Measurements from ENCODE around the gene DGKQ. TPM values are rescaled to one million over a fixed set of nuclear protein-coding genes. Genes with fewer than 3 reads are reported as not detected.
"Not testable (repeated sequence)": the region's sequence is repeated elsewhere in the genome, so short reads cannot be mapped to it uniquely, and the experiment has no call there.

Gene DGKQ
- total and polyA plus RNA-seq, 2 donors (not counting 3 experiments of a cell fraction or from before 2014, with no cell fraction given): 15.8 to 20.2 TPM

GRCh38 chr4:929096-929765 lies 44.1 kb downstream of the DGKQ start:
- H3K27me3 ChIP-seq (ENCODE audit: control insufficient read depth in 2 of 2, insufficient read depth in 2 of 2, low read length in 2 of 2): no peaks in the 10 kb centered on the region
- H3K36me3 ChIP-seq (ENCODE audit: control insufficient read depth in 2 of 2, extremely low read depth in 1 of 2, insufficient read depth in 2 of 2, low read length in 2 of 2): peaks cover 0 to 2% of the 10 kb centered on the region in 2 experiments
- H3K27ac ChIP-seq (ENCODE audit: insufficient read depth, low read depth, low read length): no peak overlapping the region
- H3K9me1 ChIP-seq (replicated peaks; ENCODE audit: control insufficient read depth, extremely low read depth, insufficient read depth, low read length): no peaks in the 10 kb centered on the region
- H2AFZ ChIP-seq (ENCODE audit: low read depth, low read length): no peak overlapping the region
- no peak overlapping the region for H3K9ac ChIP-seq (replicated peaks; ENCODE audit: extremely low read depth, insufficient read depth, low read length)
- DNase-seq (ENCODE audit: low read depth, low spot score) (no peak), FAIRE-seq (no peak)
- intact Hi-C loops (cut with micrococcal nuclease): no loop called here
- dilution Hi-C loops (cut with MboI; ENCODE audit: extremely low pct_ligation_motif_present, low sequenced_read_pairs): no loop called here
- H3K4me2 ChIP-seq (ENCODE audit: insufficient read depth, low read length): no peak overlapping the region
- no peaks in the 10 kb centered on the region for H3K9me3 ChIP-seq (replicated peaks; ENCODE audit: control insufficient read depth, insufficient read depth, low read length)
- H4K20me1 ChIP-seq (replicated peaks; ENCODE audit: control insufficient read depth, extremely low read depth, insufficient read depth, low read length): no peaks in the 10 kb centered on the region
- peaks cover 62% of the 10 kb centered on the region for H3K79me2 ChIP-seq (ENCODE audit: control insufficient read depth, insufficient read depth, low read length)
- H3K4me3 ChIP-seq (replicated peaks in 1 of 3; ENCODE audit: insufficient read depth in 1 of 3, low read depth in 1 of 3, low read length in 3 of 3): no peak overlapping the region
- TF ChIP-seq FOS (IDR thresholded peaks at IDR 0.05; ENCODE audit: borderline replicate concordance, insufficient read depth, low read length) (no peak), POLR2A (IDR thresholded peaks at IDR 0.05; ENCODE audit: low read depth, low read length) (no peak), MAX (IDR thresholded peaks at IDR 0.05; ENCODE audit: insufficient read depth, insufficient read length) (no peak), CTCF (IDR thresholded peaks at IDR 0.05; ENCODE audit: extremely low read depth in 1 of 2, insufficient read depth in 1 of 2, low read depth in 1 of 2, low read length in 2 of 2) (no peak), GATA2 (IDR thresholded peaks at IDR 0.05; ENCODE audit: insufficient read depth, insufficient read length, low read depth, low read length) (no peak), MYC (IDR thresholded peaks at IDR 0.05; ENCODE audit: low read depth, low read length) (no peak), EZH2 (IDR thresholded peaks at IDR 0.05; ENCODE audit: borderline replicate concordance, low read depth, low read length, severe bottlenecking) (no peak), JUN (IDR thresholded peaks at IDR 0.05; ENCODE audit: borderline replicate concordance, insufficient read depth, insufficient read length, low read depth) (no peak), POLR2AphosphoS5 (IDR thresholded peaks at IDR 0.05; ENCODE audit: insufficient read depth, low read depth, low read length) (no peak)
- ChIA-PET POLR2A (no interaction called here), CTCF (interaction anchor here (1.3 kb wide), 1 partner anchor 9 kb away, joined by 3 read pairs; no protein-coding TSS in a partner anchor)
- H3K4me1 ChIP-seq (ENCODE audit: control insufficient read depth, extremely low read depth, insufficient read depth, low read length): peaks cover 9% of the 10 kb centered on the region
- no TSS peak for BruUV-seq (replicated peaks)

DNA sequence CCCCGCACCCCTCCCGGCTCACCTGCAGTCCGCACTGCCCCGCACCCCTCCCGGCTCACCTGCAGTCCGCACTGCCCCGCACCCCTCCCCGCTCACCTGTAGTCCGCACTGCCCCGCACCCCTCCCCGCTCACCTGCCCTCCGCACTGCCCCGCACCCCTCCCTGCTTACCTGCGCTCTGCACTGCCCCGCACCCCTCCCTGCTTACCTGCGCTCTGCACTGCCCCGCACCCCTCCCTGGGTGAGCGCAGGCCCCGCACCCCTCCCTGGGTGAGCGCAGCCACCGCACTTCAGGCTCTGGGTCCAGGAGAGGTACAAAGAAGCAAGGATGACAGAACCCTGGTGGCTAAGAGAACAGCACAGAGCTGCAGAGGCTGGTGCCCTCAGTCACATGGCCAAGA lies 45.8 kb downstream of the DGKQ start:
- H3K9me1 ChIP-seq (replicated peaks; ENCODE audit: control insufficient read depth, extremely low read depth, insufficient read depth, low read length); DNase-seq (ENCODE audit: low read depth, low spot score); BruUV-seq (replicated peaks); H3K27me3 ChIP-seq (ENCODE audit: control insufficient read depth in 2 of 2, insufficient read depth in 2 of 2, low read length in 2 of 2); H3K4me2 ChIP-seq (ENCODE audit: insufficient read depth, low read length); H3K4me1 ChIP-seq (ENCODE audit: control insufficient read depth, extremely low read depth, insufficient read depth, low read length); H3K9ac ChIP-seq (replicated peaks; ENCODE audit: extremely low read depth, insufficient read depth, low read length); H2AFZ ChIP-seq (ENCODE audit: low read depth, low read length); POLR2A ChIA-PET; H4K20me1 ChIP-seq (replicated peaks; ENCODE audit: control insufficient read depth, extremely low read depth, insufficient read depth, low read length); H3K27ac ChIP-seq (ENCODE audit: insufficient read depth, low read depth, low read length); FAIRE-seq; H3K4me3 ChIP-seq (replicated peaks in 1 of 3; ENCODE audit: insufficient read depth in 1 of 3, low read depth in 1 of 3, low read length in 3 of 3); intact Hi-C loops (cut with micrococcal nuclease); dilution Hi-C loops (cut with MboI; ENCODE audit: extremely low pct_ligation_motif_present, low sequenced_read_pairs); H3K36me3 ChIP-seq (ENCODE audit: control insufficient read depth in 2 of 2, extremely low read depth in 1 of 2, insufficient read depth in 2 of 2, low read length in 2 of 2); H3K9me3 ChIP-seq (replicated peaks; ENCODE audit: control insufficient read depth, insufficient read depth, low read length): not testable (repeated sequence)
- peaks cover 79% of the 10 kb centered on the region for H3K79me2 ChIP-seq (ENCODE audit: control insufficient read depth, insufficient read depth, low read length)
- CTCF ChIA-PET: interaction anchor here (1.0 kb wide), 1 partner anchor 60 kb away, joined by 3 read pairs; no protein-coding TSS in a partner anchor

All from endothelial cell of umbilical vein (primary cell).